Lower leg skin (tissue), 3 donors: ENCODE results near the gene USP16.

ENCODE experiments used
- POLR2A ChIP-seq, 2 donors: fragments of 450-650 bp; IDR thresholded peaks; one replicate each; pipeline ENCODE4 v1.6.1; 2016 to 2017; ENCODE audit warnings: antibody characterized with exemption in 2 of 2, mild to moderate bottlenecking in 1 of 2, moderate library complexity in 1 of 2
- TF ChIP-seq, protein P1 (sequence below), 3 donors: fragments of 450-650 bp; IDR thresholded peaks; one replicate each; pipeline ENCODE4 v1.5.1; 2016; ENCODE audit warnings: antibody characterized with exemption in 3 of 3, mild to moderate bottlenecking in 3 of 3, moderate library complexity in 2 of 3

DNA sequence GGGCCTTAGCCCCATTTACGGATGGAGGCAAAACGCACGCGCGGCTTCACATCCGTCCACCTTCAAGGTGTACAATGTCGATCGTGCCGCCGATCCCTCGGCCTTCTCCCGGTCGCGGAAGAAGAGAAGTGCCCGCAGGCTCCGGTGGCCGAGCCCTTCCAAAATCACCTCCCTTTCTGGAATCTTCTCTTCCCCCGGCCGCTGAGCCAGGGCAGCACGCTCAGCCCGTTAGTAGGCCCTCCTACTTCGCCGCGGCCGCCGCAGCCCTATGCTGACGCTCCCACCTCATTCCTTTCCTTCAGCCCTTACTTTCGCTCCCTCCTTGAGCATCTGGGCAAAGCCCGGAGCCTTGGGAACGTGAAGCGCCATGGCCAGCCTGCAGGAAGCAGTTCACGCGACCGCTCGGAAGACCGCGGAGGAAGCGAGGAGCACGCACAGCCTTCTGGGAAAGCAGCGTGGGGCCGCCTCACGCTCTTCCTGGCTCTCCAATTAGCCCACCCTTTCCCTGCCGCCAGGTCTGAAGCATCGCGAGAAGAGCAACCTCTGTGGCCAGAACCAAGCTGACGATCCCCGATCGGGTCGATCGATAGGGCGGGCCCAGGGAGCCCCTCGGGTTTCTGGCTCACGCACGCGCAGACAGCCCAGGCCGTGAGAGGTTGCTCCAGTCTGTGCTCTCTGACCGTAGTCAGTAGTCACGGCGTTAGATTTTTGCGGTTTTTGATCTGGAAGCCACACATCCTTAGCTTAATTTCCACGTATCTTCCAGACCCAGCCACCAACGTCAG lies 48.9 kb downstream of the USP16 start, which contains the start of gene CCT8:
- TF ChIP-seq, protein P1, sequence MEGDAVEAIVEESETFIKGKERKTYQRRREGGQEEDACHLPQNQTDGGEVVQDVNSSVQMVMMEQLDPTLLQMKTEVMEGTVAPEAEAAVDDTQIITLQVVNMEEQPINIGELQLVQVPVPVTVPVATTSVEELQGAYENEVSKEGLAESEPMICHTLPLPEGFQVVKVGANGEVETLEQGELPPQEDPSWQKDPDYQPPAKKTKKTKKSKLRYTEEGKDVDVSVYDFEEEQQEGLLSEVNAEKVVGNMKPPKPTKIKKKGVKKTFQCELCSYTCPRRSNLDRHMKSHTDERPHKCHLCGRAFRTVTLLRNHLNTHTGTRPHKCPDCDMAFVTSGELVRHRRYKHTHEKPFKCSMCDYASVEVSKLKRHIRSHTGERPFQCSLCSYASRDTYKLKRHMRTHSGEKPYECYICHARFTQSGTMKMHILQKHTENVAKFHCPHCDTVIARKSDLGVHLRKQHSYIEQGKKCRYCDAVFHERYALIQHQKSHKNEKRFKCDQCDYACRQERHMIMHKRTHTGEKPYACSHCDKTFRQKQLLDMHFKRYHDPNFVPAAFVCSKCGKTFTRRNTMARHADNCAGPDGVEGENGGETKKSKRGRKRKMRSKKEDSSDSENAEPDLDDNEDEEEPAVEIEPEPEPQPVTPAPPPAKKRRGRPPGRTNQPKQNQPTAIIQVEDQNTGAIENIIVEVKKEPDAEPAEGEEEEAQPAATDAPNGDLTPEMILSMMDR (IDR thresholded peaks at IDR 0.05) = no peak
- TF ChIP-seq POLR2A (IDR thresholded peaks at IDR 0.05) = peak in 1 of 2 donors; percentile 31
